OCI-LY7 (cell line): Measurements from ENCODE around the gene SDHAF2. TPM values are rescaled to one million over a fixed set of nuclear protein-coding genes. Genes with fewer than 3 reads are reported as not detected.

Experiments used
- BruUV-seq: library from RNA; stranded (reverse); fragments of 400-500 nt; replicated peaks from 2 replicates; lab custom pipeline; 2021; lab: Mats Ljungman, UMichigan
- CTCF ChIA-PET: fragments of 300-600 bp; sonication (Branson Sonifier 250); formaldehyde crosslinking; loops from one replicate; lab custom pipeline; 2022; ENCODE audit warnings: antibody characterized with exemption; ENCODE audit not compliant: unreplicated experiment; lab: Charles Lee
- POLR2A ChIA-PET: fragments of 300-600 bp; sonication (Branson Sonifier 250); formaldehyde crosslinking; loops from one replicate; lab custom pipeline; 2022; ENCODE audit warnings: antibody characterized with exemption; lab: Charles Lee
- DNase-seq: peaks from one replicate; pipeline ENCODE4 v3.0.0-alpha.2; 2015; ENCODE audit warnings: low spot score
- H2AFZ ChIP-seq: fragments of 200-600 bp; sonication (generic), shearing (Covaris generic); 2 replicates; pipeline ENCODE4 v1.6.1; 2014; ENCODE audit warnings: mild to moderate bottlenecking, antibody characterized with exemption, low read length, moderate library complexity
- H3K27ac ChIP-seq: fragments of 200-600 bp; sonication (generic); 2 replicates; pipeline ENCODE4 v1.5.1; 2014; ENCODE audit warnings: mixed run types, low read depth, mild to moderate bottlenecking, moderate library complexity, low read length, inconsistent platforms; ENCODE audit not compliant: poor library complexity, severe bottlenecking
- H3K36me3 ChIP-seq: fragments of 200-600 bp; sonication (generic); 2 replicates; pipeline ENCODE4 v1.6.1; 2014; ENCODE audit warnings: mild to moderate bottlenecking, antibody characterized with exemption, low read length, moderate library complexity, mixed read lengths; ENCODE audit not compliant: insufficient read depth
- H3K4me1 ChIP-seq: fragments of 200-600 bp; sonication (generic); 2 replicates; pipeline ENCODE4 v1.5.1; 2014; ENCODE audit warnings: mild to moderate bottlenecking, low read length; ENCODE audit not compliant: insufficient read depth, poor library complexity, severe bottlenecking
- H3K4me2 ChIP-seq: fragments of 200-600 bp; sonication (generic); 2 replicates; pipeline ENCODE4 v1.6.1; 2014; ENCODE audit warnings: mild to moderate bottlenecking, low read length
- H3K4me3 ChIP-seq: fragments of 200-600 bp; sonication (generic); 2 replicates; pipeline ENCODE4 v1.5.1; 2014; ENCODE audit warnings: mild to moderate bottlenecking, low read depth, low read length; ENCODE audit not compliant: poor library complexity, severe bottlenecking
- H3K79me2 ChIP-seq: fragments of 200-600 bp; sonication (generic); 2 replicates; pipeline ENCODE4 v1.6.1; 2016; ENCODE audit warnings: low read depth, mild to moderate bottlenecking, low read length, moderate library complexity, mixed read lengths; ENCODE audit not compliant: insufficient read depth
- H3K9me2 ChIP-seq: fragments of 200-600 bp; sonication (generic); 2 replicates; pipeline ENCODE4 v1.6.1; 2016; ENCODE audit warnings: mild to moderate bottlenecking, low read length, mixed read lengths; ENCODE audit not compliant: insufficient read depth
- H3K9me3 ChIP-seq: fragments of 200-600 bp; sonication (generic); 2 replicates; pipeline ENCODE4 v1.6.1; 2014; ENCODE audit warnings: mild to moderate bottlenecking, mixed run types, low read length, mixed read lengths
- H4K20me1 ChIP-seq: fragments of 200-600 bp; sonication (generic); 2 replicates; pipeline ENCODE4 v1.6.1; 2014; ENCODE audit warnings: mild to moderate bottlenecking, antibody characterized with exemption, low read length, moderate library complexity, mixed read lengths; ENCODE audit not compliant: insufficient read depth
- CTCF ChIP-seq: fragments of 200-600 bp; sonication (generic); conservative IDR thresholded peaks from 2 replicates; pipeline ENCODE4 v1.5.1; 2014; ENCODE audit warnings: mild to moderate bottlenecking, antibody characterized with exemption, low read length, moderate library complexity, mixed read lengths
- EZH2phosphoT487 ChIP-seq: fragments of 200-600 bp; sonication (generic); IDR thresholded peaks from 2 replicates; pipeline ENCODE4 v1.6.1; 2018; ENCODE audit warnings: low read depth, borderline replicate concordance, mild to moderate bottlenecking, mixed run types, antibody characterized with exemption, low read length, moderate library complexity, mixed read lengths
- intact Hi-C: fragments of 100-400 bp; cut with micrococcal nuclease; formaldehyde crosslinking; loops from one replicate; pipeline ENCODE4 v1.10.0; 2022; ENCODE audit not compliant: unreplicated experiment
- total RNA-seq, 2 experiments: library from RNA; depleted of rRNA in 1 of 2; stranded (reverse); fragments of >200 nt in 1 of 2; shearing (Covaris generic) in 1 of 2; gene quantifications; 2 replicates each; pipeline ENCODE4 v1.2.3, GENCODE V29; 2014 to 2022

SDHAF2 gene
- total RNA-seq, 2 experiments from 2014 or later, result 28.0 to 40.6 TPM

DNA sequence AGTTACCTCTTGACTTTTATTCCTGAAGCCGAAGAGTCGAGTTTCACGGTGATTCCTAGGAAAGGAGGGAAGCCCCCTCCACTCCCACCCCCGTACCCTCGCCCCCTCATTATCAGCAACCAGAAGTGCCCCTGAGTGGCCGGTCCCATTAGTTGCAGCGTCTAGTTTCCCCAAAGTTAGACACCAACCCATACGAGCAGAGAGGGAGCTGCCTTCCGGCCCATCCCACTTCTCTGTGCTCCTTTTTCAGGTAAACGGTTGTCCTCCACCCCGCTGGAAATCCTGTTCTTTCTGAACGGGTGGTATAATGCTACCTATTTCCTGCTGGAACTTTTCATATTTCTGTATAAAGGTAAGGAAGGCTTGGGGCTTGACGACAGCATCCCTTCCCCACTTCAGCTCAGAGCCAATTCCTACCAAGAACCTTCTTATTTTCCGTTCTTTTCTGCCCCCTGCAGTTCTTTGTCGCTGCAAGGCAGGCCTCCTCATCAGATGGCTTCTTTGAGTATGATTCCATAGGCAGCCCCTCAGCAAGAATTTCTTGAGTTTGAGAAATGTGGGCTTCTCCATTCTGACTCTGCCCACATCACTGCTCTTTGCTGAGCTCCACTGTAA lies 36.8 kb upstream of the SDHAF2 start:
- no peaks in the 10 kb centered on the region for H3K9me2 ChIP-seq
- H3K4me3 ChIP-seq, result peak overlapping the region; percentile 9
- H3K4me1 ChIP-seq, result no peaks in the 10 kb centered on the region
- DNase-seq, result peak; percentile 32
- TF ChIP-seq CTCF (peak; percentile 64), EZH2phosphoT487 (no peak)
- no TSS peak for BruUV-seq
- ChIA-PET CTCF (interaction anchor here (1.4 kb wide), 1 partner anchor 8 kb away, joined by 4 read pairs; no protein-coding TSS in a partner anchor), POLR2A (interaction anchor here (0.9 to 1.1 kb wide), 2 partner anchors 59 kb away, joined by 3 to 6 read pairs; no protein-coding TSS in a partner anchor)
- no peaks in the 10 kb centered on the region for H3K79me2 ChIP-seq
- H3K4me2 ChIP-seq, result peak overlapping the region; percentile 47; the same call in 1 of the 2 replicates
- no peaks in the 10 kb centered on the region for H4K20me1 ChIP-seq
- H2AFZ ChIP-seq, result peak overlapping the region; percentile 21; the same call in 1 of the 2 replicates
- H3K9me3 ChIP-seq, result no peaks in the 10 kb centered on the region
- H3K36me3 ChIP-seq, result no peaks in the 10 kb centered on the region
- H3K27ac ChIP-seq, result no peak overlapping the region
- intact Hi-C loops, result no loop called here

GRCh38 chr11:61401173-61401572 lies 28.8 kb upstream of the SDHAF2 start:
- TF ChIP-seq EZH2phosphoT487 (no peak), CTCF (no peak)
- no peaks in the 10 kb centered on the region for H3K79me2 ChIP-seq
- peaks cover 6% of the 10 kb centered on the region; the same call in 1 of the 2 replicates for H4K20me1 ChIP-seq
- no peaks in the 10 kb centered on the region for H3K9me3 ChIP-seq
- CTCF ChIA-PET, result no interaction called here
- POLR2A ChIA-PET, result interaction anchor here (0.7 to 1.0 kb wide), 3 partner anchors 16 to 78 kb away, joined by 3 to 4 read pairs (median 3); no protein-coding TSS in a partner anchor
- H3K36me3 ChIP-seq, result peaks cover 55% of the 10 kb centered on the region
- H2AFZ ChIP-seq, result no peak overlapping the region
- intact Hi-C loops, result no loop called here
- no peak overlapping the region for H3K4me3 ChIP-seq
- H3K9me2 ChIP-seq, result no peaks in the 10 kb centered on the region
- H3K4me1 ChIP-seq, result no peaks in the 10 kb centered on the region
- no TSS peak for BruUV-seq
- no peak overlapping the region for H3K4me2 ChIP-seq
- H3K27ac ChIP-seq, result no peak overlapping the region
- DNase-seq, result no peak

DNA sequence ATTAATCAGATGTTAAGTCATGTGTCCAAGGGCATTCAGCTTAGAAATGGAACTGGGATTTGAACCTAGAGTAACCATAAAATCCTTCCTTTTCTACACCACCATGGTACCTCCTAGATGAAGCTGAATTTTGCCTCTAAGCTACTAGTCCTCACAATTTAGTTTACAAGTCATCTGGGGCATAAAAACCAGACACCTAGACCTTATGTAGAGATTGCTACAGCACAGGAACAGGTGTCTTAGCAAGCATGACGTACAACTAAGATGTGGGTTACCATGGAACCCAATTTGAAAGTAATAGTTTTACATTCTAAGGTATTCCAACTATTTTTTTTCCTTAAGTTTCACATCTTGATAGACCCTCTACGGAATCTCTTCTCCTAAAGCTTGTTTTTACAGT lies 28.4 kb upstream of the SDHAF2 start:
- Histone ChIP-seq H2AFZ (no peak overlapping the region), H3K9me3 (no peaks in the 10 kb centered on the region), H3K9me2 (no peaks in the 10 kb centered on the region), H3K4me3 (no peak overlapping the region), H3K36me3 (peaks cover 59% of the 10 kb centered on the region), H3K79me2 (no peaks in the 10 kb centered on the region), H4K20me1 (peaks cover 6% of the 10 kb centered on the region; the same call in 1 of the 2 replicates), H3K27ac (no peak overlapping the region), H3K4me1 (no peaks in the 10 kb centered on the region), H3K4me2 (no peak overlapping the region)
- CTCF ChIA-PET, result no interaction called here
- intact Hi-C loops, result no loop called here
- BruUV-seq, result no TSS peak
- POLR2A ChIA-PET, result interaction anchor here (0.5 to 1.2 kb wide), 5 partner anchors 16 to 673 kb away, joined by 3 to 4 read pairs (median 3); no protein-coding TSS in a partner anchor
- no peak for DNase-seq
- TF ChIP-seq EZH2phosphoT487 (no peak), CTCF (no peak)
